ENCODE results near the gene RNF223. TPM values are rescaled to one million over a fixed set of nuclear protein-coding genes. Genes with fewer than 3 reads are reported as not detected.

Gene RNF223
- total RNA-seq, 1 donor from 2014 or later = not detected

- H3K4me1 Mint-ChIP-seq (ENCODE audit: unreplicated experiment) = peaks cover 33% of the 10 kb centered on the region
- TF ChIP-seq, protein P1, sequence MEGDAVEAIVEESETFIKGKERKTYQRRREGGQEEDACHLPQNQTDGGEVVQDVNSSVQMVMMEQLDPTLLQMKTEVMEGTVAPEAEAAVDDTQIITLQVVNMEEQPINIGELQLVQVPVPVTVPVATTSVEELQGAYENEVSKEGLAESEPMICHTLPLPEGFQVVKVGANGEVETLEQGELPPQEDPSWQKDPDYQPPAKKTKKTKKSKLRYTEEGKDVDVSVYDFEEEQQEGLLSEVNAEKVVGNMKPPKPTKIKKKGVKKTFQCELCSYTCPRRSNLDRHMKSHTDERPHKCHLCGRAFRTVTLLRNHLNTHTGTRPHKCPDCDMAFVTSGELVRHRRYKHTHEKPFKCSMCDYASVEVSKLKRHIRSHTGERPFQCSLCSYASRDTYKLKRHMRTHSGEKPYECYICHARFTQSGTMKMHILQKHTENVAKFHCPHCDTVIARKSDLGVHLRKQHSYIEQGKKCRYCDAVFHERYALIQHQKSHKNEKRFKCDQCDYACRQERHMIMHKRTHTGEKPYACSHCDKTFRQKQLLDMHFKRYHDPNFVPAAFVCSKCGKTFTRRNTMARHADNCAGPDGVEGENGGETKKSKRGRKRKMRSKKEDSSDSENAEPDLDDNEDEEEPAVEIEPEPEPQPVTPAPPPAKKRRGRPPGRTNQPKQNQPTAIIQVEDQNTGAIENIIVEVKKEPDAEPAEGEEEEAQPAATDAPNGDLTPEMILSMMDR (IDR thresholded peaks at IDR 0.05) = no peak
- no peaks in the 10 kb centered on the region for H3K36me3 Mint-ChIP-seq (ENCODE audit: unreplicated experiment)
- DNase-seq (ENCODE audit: extremely low spot score, unreplicated experiment) = no peak
- H3K4me3 Mint-ChIP-seq (ENCODE audit: unreplicated experiment) = no peak overlapping the region
- no peaks in the 10 kb centered on the region for H3K27me3 Mint-ChIP-seq (ENCODE audit: unreplicated experiment)
- no peak overlapping the region for H3K27ac Mint-ChIP-seq (ENCODE audit: unreplicated experiment)
- no peaks in the 10 kb centered on the region for H3K9me3 Mint-ChIP-seq (ENCODE audit: unreplicated experiment)
Measured at GRCh38 chr1:1062348-1063163, 11.6 kb downstream of the RNF223 start.

DNA sequence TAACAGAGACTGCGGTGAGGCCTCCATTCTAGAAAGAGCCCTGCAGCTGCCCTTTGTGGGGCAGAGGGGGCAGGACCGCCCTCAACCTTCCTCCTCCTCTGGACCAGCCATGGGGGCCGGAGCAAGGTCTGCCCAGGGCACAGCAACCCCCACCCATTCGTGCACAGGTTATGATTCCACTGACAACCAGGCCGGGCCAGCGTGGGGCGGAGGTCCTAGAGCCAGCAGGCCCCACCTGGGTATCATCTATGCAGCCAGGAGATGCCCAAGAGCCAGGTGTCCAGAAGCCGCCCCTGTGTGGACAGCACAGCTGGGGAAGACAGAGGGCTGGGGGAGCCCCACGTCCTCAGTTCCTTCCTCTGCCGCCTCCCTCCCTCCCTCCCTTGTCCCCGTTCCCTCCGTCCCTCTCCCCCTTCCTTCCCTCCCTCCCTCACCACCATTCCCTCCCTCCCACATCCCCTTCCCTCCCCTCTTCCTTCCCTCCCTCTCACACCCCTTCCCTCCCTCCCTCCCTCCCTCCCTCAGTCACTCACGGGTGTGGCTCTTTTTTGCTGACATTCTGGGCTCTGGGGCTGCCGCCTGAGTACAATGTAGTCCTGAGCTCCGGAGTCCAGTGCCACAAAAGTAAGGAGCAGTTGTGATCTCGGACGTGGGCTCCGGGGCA is 12.3 kb downstream of the RNF223 start:
- Mint-ChIP-seq H3K27ac (ENCODE audit: unreplicated experiment) (no peak overlapping the region), H3K36me3 (ENCODE audit: unreplicated experiment) (no peaks in the 10 kb centered on the region), H3K9me3 (ENCODE audit: unreplicated experiment) (no peaks in the 10 kb centered on the region), H3K4me1 (ENCODE audit: unreplicated experiment) (peaks cover 33% of the 10 kb centered on the region), H3K4me3 (ENCODE audit: unreplicated experiment) (no peak overlapping the region), H3K27me3 (ENCODE audit: unreplicated experiment) (no peaks in the 10 kb centered on the region)
- no peak for DNase-seq (ENCODE audit: extremely low spot score, unreplicated experiment)
- TF ChIP-seq, protein P1 (IDR thresholded peaks at IDR 0.05) = no peak

GRCh38 chr1:1060281-1061000 is 13.7 kb downstream of the RNF223 start:
- no peaks in the 10 kb centered on the region for H3K9me3 Mint-ChIP-seq (ENCODE audit: unreplicated experiment)
- DNase-seq (ENCODE audit: extremely low spot score, unreplicated experiment) = no peak
- no peaks in the 10 kb centered on the region for H3K27me3 Mint-ChIP-seq (ENCODE audit: unreplicated experiment)
- TF ChIP-seq, protein P1 (IDR thresholded peaks at IDR 0.05) = no peak
- peaks cover 33% of the 10 kb centered on the region for H3K4me1 Mint-ChIP-seq (ENCODE audit: unreplicated experiment)
- H3K27ac Mint-ChIP-seq (ENCODE audit: unreplicated experiment) = no peak overlapping the region
- H3K36me3 Mint-ChIP-seq (ENCODE audit: unreplicated experiment) = peaks cover 2% of the 10 kb centered on the region
- H3K4me3 Mint-ChIP-seq (ENCODE audit: unreplicated experiment) = peak overlapping the region; percentile 55

- Mint-ChIP-seq H3K27ac (ENCODE audit: unreplicated experiment) (no peak overlapping the region), H3K36me3 (ENCODE audit: unreplicated experiment) (peaks cover 2% of the 10 kb centered on the region), H3K4me1 (ENCODE audit: unreplicated experiment) (peaks cover 33% of the 10 kb centered on the region), H3K9me3 (ENCODE audit: unreplicated experiment) (no peaks in the 10 kb centered on the region), H3K27me3 (ENCODE audit: unreplicated experiment) (no peaks in the 10 kb centered on the region), H3K4me3 (ENCODE audit: unreplicated experiment) (peak overlapping the region; percentile 55)
- TF ChIP-seq, protein P1 (IDR thresholded peaks at IDR 0.05) = no peak
- DNase-seq (ENCODE audit: extremely low spot score, unreplicated experiment) = no peak
Measured at GRCh38 chr1:1059494-1060280, 14.4 kb downstream of the RNF223 start.

Data from osteocyte (in vitro differentiated cells).